ENCODE results near the gene ZNF14.

Gene ZNF14

GRCh38 chr19:19738564-19738963, 5.7 kb upstream of the ZNF14 start:
- no peaks in the 10 kb centered on the region for H3K4me1 ChIP-seq (ENCODE audit: control insufficient read depth, insufficient read depth, low read length)

GRCh38 chr19:19737559-19738332, 4.8 kb upstream of the ZNF14 start:
- no peaks in the 10 kb centered on the region for H3K4me1 ChIP-seq (ENCODE audit: control insufficient read depth, insufficient read depth, low read length)
- ChIA-PET POLR2A (no interaction called here), CTCF (no interaction called here)
- H3K9me3 ChIP-seq (ENCODE audit: control insufficient read depth, insufficient read depth, low read depth, low read length) = no peaks in the 10 kb centered on the region
- no peaks in the 10 kb centered on the region for H3K36me3 ChIP-seq (ENCODE audit: control insufficient read depth in 2 of 2, insufficient read depth in 1 of 2, low read length in 2 of 2)
- no peak overlapping the region for H3K4me3 ChIP-seq (ENCODE audit: low read depth, low read length)
- TF ChIP-seq ZNF747 (tag by site-specific recombination; IDR thresholded peaks at IDR 0.05) (no peak), TSHZ1 (tag by site-specific recombination; IDR thresholded peaks at IDR 0.05; ENCODE audit: borderline replicate concordance) (no peak), ZNF544 (tag by site-specific recombination; IDR thresholded peaks at IDR 0.05) (no peak), ZXDB (tag by site-specific recombination; IDR thresholded peaks at IDR 0.05) (no peak), ZNF16 (tag by site-specific recombination; IDR thresholded peaks at IDR 0.05; ENCODE audit: low read depth) (no peak), ZBTB44 (tag by site-specific recombination; IDR thresholded peaks at IDR 0.05) (no peak), SETDB1 (IDR thresholded peaks at IDR 0.05; ENCODE audit: insufficient read length, low read length) (no peak), ZSCAN16 (tag by site-specific recombination; IDR thresholded peaks at IDR 0.05) (no peak), ZNF341 (tag by site-specific recombination; IDR thresholded peaks at IDR 0.05; ENCODE audit: low read depth) (no peak), YY2 (tag by site-specific recombination; IDR thresholded peaks at IDR 0.05) (no peak), ZNF549 (tag by site-specific recombination; IDR thresholded peaks at IDR 0.05) (no peak), ZNF362 (tag by site-specific recombination; IDR thresholded peaks at IDR 0.05) (no peak), ZNF202 (tag by site-specific recombination; IDR thresholded peaks at IDR 0.05; ENCODE audit: borderline replicate concordance) (no peak), ZNF660 (tag by site-specific recombination; IDR thresholded peaks at IDR 0.05) (no peak), OSR2 (tag by site-specific recombination; IDR thresholded peaks at IDR 0.05) (no peak), ZNF623 (tag by site-specific recombination; IDR thresholded peaks at IDR 0.05) (no peak), ZNF133 (tag by site-specific recombination; IDR thresholded peaks at IDR 0.05) (no peak), ZNF701 (tag by site-specific recombination; IDR thresholded peaks at IDR 0.05) (no peak), KLF16 (tag by site-specific recombination; IDR thresholded peaks at IDR 0.05) (no peak), ZNF558 (tag by site-specific recombination; IDR thresholded peaks at IDR 0.05) (no peak)
- H3K27ac ChIP-seq (ENCODE audit: extremely low read depth, low read depth, low read length) = no peak overlapping the region

More at GRCh38 chr19:19738564-19738963, 5.7 kb upstream of the ZNF14 start:
- TF ChIP-seq ZNF529 (tag by site-specific recombination; IDR thresholded peaks at IDR 0.05; ENCODE audit: insufficient replicate concordance) = no peak
- TF ChIP-seq BCL11B (tag by site-specific recombination; IDR thresholded peaks at IDR 0.05; ENCODE audit: low read depth) = no peak
- no peak for TF ChIP-seq ZNF558 (tag by site-specific recombination; IDR thresholded peaks at IDR 0.05)
- no peak for TF ChIP-seq ZNF707 (tag by site-specific recombination; IDR thresholded peaks at IDR 0.05)
- Histone ChIP-seq H3K9me3 (ENCODE audit: control insufficient read depth, insufficient read depth, low read depth, low read length) (no peaks in the 10 kb centered on the region), H3K36me3 (ENCODE audit: control insufficient read depth in 2 of 2, insufficient read depth in 1 of 2, low read length in 2 of 2) (no peaks in the 10 kb centered on the region), H3K4me3 (ENCODE audit: low read depth, low read length) (no peak overlapping the region), H3K27ac (ENCODE audit: extremely low read depth, low read depth, low read length) (no peak overlapping the region)
- CTCF ChIA-PET = no interaction called here
- POLR2A ChIA-PET = no interaction called here

Data from HEK293 (cell line).